Measurements from ENCODE around the gene FLNA. TPM values are rescaled to one million over a fixed set of nuclear protein-coding genes. Genes with fewer than 3 reads are reported as not detected.

The FLNA gene
- total and polyA plus RNA-seq, 2 experiments from 2014 or later, result 396 to 468 TPM

DNA sequence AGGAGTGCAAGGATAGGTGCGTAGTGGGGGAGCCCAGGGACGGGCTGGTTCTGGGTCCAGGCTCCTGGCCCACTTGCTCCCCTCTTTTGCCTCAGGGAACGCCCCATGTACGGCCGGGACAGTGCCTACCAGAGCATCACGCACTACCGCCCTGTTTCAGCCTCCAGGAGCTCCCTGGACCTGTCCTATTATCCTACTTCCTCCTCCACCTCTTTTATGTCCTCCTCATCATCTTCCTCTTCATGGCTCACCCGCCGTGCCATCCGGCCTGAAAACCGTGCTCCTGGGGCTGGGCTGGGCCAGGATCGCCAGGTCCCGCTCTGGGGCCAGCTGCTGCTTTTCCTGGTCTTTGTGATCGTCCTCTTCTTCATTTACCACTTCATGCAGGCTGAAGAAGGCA lies 6.4 kb upstream of the FLNA start:
- WGBS (ENCODE audit: low lambda C conversion rate, missing lambda C conversion rate), result 83% methylated on average over 14 of the region's 14 CpGs
- no peak for TF ChIP-seq EZH2 (IDR thresholded peaks at IDR 0.05; ENCODE audit: borderline replicate concordance)
- TF ChIP-seq CTCF (IDR thresholded peaks at IDR 0.05; ENCODE audit: poor library complexity), result no peak
- TF ChIP-seq EZH2phosphoT487 (IDR thresholded peaks at IDR 0.05; ENCODE audit: low read depth, severe bottlenecking, unreplicated experiment), result no peak
- H3K4me1 ChIP-seq (ENCODE audit: insufficient read depth), result peaks cover 10% of the 10 kb centered on the region

GRCh38 chrX:154380153-154380552 lies 5.7 kb upstream of the FLNA start:
- Histone ChIP-seq H3K4me1 (ENCODE audit: insufficient read depth) (peaks cover 10% of the 10 kb centered on the region), H2AFZ (no peak overlapping the region), H3K4me2 (peak overlapping the region; percentile 81), H3K27ac (peak overlapping the region; percentile 99), H3K9me2 (replicated peaks; ENCODE audit: insufficient read depth) (no peaks in the 10 kb centered on the region), H3K9me3 (ENCODE audit: low read depth) (no peaks in the 10 kb centered on the region), H3K79me2 (peaks cover 16% of the 10 kb centered on the region), H4K20me1 (ENCODE audit: insufficient read depth, poor library complexity, severe bottlenecking) (peaks cover 5% of the 10 kb centered on the region), H3K27me3 (no peaks in the 10 kb centered on the region), H3K36me3 (replicated peaks; ENCODE audit: insufficient read depth, low read depth) (no peaks in the 10 kb centered on the region), H3K4me3 (peak overlapping the region; percentile 66)
- TF ChIP-seq EZH2phosphoT487 (IDR thresholded peaks at IDR 0.05; ENCODE audit: low read depth, severe bottlenecking, unreplicated experiment), result no peak
- TF ChIP-seq EZH2 (IDR thresholded peaks at IDR 0.05; ENCODE audit: borderline replicate concordance), result no peak
- TF ChIP-seq CTCF (IDR thresholded peaks at IDR 0.05; ENCODE audit: poor library complexity), result no peak
- 54% methylated on average over 13 of the region's 13 CpGs for WGBS (ENCODE audit: low lambda C conversion rate, missing lambda C conversion rate)
- no peak for DNase-seq (ENCODE audit: low spot score)

More for the DNA sequence above, 6.4 kb upstream of the FLNA start:
- Histone ChIP-seq H3K9me2 (replicated peaks; ENCODE audit: insufficient read depth) (no peaks in the 10 kb centered on the region), H3K4me2 (peak overlapping the region; percentile 81), H3K4me3 (no peak overlapping the region), H3K27ac (no peak overlapping the region), H2AFZ (no peak overlapping the region), H3K9me3 (ENCODE audit: low read depth) (no peaks in the 10 kb centered on the region), H3K79me2 (peaks cover 16% of the 10 kb centered on the region), H4K20me1 (ENCODE audit: insufficient read depth, poor library complexity, severe bottlenecking) (peaks cover 5% of the 10 kb centered on the region), H3K36me3 (replicated peaks; ENCODE audit: insufficient read depth, low read depth) (no peaks in the 10 kb centered on the region), H3K27me3 (no peaks in the 10 kb centered on the region)
- DNase-seq (ENCODE audit: low spot score), result no peak

DNA sequence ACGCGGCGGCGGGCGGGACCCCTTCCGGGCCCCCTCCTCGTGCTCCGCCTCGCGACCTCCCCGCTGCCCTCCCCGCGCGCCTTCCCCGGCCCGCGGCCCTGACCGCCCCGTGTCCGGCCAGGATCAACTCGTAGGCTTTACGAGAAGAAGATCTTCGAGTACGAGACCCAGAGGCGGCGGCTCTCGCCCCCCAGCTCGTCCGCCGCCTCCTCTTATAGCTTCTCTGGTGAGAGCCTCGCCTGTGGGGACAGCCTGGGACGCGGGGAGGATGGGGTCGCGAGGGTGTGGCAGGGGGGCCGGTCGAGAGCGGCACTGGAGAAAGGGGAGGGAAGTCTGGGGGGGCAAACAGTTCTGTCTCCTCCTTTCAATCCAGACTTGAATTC lies 5.1 kb upstream of the FLNA start:
- Histone ChIP-seq H3K36me3 (replicated peaks; ENCODE audit: insufficient read depth, low read depth) (no peaks in the 10 kb centered on the region), H3K9me3 (ENCODE audit: low read depth) (no peaks in the 10 kb centered on the region), H3K27ac (peak overlapping the region; percentile 99), H4K20me1 (ENCODE audit: insufficient read depth, poor library complexity, severe bottlenecking) (peaks cover 5% of the 10 kb centered on the region), H3K9me2 (replicated peaks; ENCODE audit: insufficient read depth) (no peaks in the 10 kb centered on the region), H2AFZ (no peak overlapping the region), H3K4me2 (peak overlapping the region; percentile 81), H3K27me3 (no peaks in the 10 kb centered on the region), H3K79me2 (peaks cover 16% of the 10 kb centered on the region), H3K4me3 (peak overlapping the region; percentile 66), H3K4me1 (ENCODE audit: insufficient read depth) (peaks cover 9% of the 10 kb centered on the region)
- 52% methylated on average over 15 of the region's 38 CpGs for WGBS (ENCODE audit: low lambda C conversion rate, missing lambda C conversion rate)
- TF ChIP-seq EZH2phosphoT487 (IDR thresholded peaks at IDR 0.05; ENCODE audit: low read depth, severe bottlenecking, unreplicated experiment) (no peak), EZH2 (IDR thresholded peaks at IDR 0.05; ENCODE audit: borderline replicate concordance) (no peak), CTCF (IDR thresholded peaks at IDR 0.05; ENCODE audit: poor library complexity) (no peak)
- DNase-seq (ENCODE audit: low spot score), result no peak

All from hepatocyte (in vitro differentiated cells).